Parathyroid adenoma (tissue), 2 donors: Measurements from ENCODE around the gene PNKD.

Experiments used
- H2AFZ ChIP-seq: fragments of 300-600 bp; sonication (generic); one replicate; pipeline ENCODE4 v1.7.0; 2017; ENCODE audit warnings: antibody characterized with exemption, mild to moderate bottlenecking
- H3K27ac ChIP-seq: fragments of 300-600 bp; sonication (generic); one replicate; pipeline ENCODE4 v1.7.0; 2017
- H3K27me3 ChIP-seq: fragments of 300-600 bp; sonication (generic); one replicate; pipeline ENCODE4 v1.7.0; 2017; ENCODE audit warnings: low read length; ENCODE audit not compliant: control insufficient read depth, insufficient read depth
- H3K36me3 ChIP-seq: fragments of 300-600 bp; sonication (generic); one replicate; pipeline ENCODE4 v1.7.0; 2017; ENCODE audit warnings: low read length; ENCODE audit not compliant: control insufficient read depth, insufficient read depth
- H3K4me1 ChIP-seq: fragments of 300-600 bp; sonication (generic); one replicate; pipeline ENCODE4 v1.7.0; 2017; ENCODE audit warnings: control low read depth
- H3K4me2 ChIP-seq: fragments of 300-600 bp; sonication (generic); one replicate; pipeline ENCODE4 v1.7.0; 2017; ENCODE audit warnings: low read length
- H3K4me3 ChIP-seq: fragments of 300-600 bp; sonication (generic); one replicate; pipeline ENCODE4 v1.7.0; 2017; ENCODE audit warnings: low read depth, low read length
- H3K79me2 ChIP-seq: fragments of 300-600 bp; sonication (generic); one replicate; pipeline ENCODE4 v1.7.0; 2017; ENCODE audit warnings: control low read depth
- H3K9ac ChIP-seq: fragments of 300-600 bp; sonication (generic); one replicate; pipeline ENCODE4 v1.7.0; 2017; ENCODE audit warnings: mild to moderate bottlenecking
- H3K9me3 ChIP-seq: fragments of 300-600 bp; sonication (generic); one replicate; pipeline ENCODE4 v1.7.0; 2017; ENCODE audit warnings: low read length; ENCODE audit not compliant: control insufficient read depth
- TF ChIP-seq, protein P1 (sequence below): fragments of 300-600 bp; sonication (generic); IDR thresholded peaks from one replicate; pipeline ENCODE4 v1.7.0; 2017; ENCODE audit warnings: antibody characterized with exemption, mild to moderate bottlenecking
- donor health status: primary hyperparathyroidism.

PNKD gene

DNA sequence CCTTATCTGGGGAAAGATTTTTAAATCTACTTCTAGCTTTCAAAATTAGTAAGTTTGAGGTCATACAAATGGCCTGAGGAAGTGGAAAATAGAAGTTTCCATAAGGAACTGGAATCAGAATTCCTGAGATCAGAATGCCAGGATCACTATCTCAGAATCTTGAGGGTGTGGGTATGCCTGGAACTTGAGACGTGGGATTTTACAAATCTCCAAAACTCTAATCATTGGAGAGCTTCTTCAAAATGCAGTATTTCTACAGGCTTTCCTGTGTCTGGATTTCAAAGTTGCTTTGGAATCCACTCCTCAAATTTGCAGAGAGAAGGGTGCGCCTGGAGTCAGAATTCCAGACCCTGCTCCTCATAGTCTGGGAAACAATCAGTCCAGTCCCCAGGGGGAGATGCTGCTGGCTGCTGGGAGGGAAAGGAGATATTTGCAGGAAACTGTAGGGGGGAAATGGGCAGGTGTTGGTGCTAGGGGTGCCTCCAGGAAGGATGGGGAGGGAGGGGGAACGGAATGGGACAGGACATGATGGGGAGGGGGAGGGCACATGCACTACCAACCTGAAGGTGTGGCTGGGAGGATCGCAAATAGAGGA, 55.3 kb downstream of the PNKD start:
- Histone ChIP-seq H3K4me2 (no peak overlapping the region), H2AFZ (no peak overlapping the region), H3K36me3 (no peaks in the 10 kb centered on the region), H3K4me1 (peaks cover 15% of the 10 kb centered on the region), H3K4me3 (no peak overlapping the region), H3K9ac (no peak overlapping the region), H3K9me3 (no peaks in the 10 kb centered on the region), H3K27ac (no peak overlapping the region), H3K79me2 (peaks cover under 1% of the 10 kb centered on the region), H3K27me3 (no peaks in the 10 kb centered on the region)
- TF ChIP-seq, protein P1, sequence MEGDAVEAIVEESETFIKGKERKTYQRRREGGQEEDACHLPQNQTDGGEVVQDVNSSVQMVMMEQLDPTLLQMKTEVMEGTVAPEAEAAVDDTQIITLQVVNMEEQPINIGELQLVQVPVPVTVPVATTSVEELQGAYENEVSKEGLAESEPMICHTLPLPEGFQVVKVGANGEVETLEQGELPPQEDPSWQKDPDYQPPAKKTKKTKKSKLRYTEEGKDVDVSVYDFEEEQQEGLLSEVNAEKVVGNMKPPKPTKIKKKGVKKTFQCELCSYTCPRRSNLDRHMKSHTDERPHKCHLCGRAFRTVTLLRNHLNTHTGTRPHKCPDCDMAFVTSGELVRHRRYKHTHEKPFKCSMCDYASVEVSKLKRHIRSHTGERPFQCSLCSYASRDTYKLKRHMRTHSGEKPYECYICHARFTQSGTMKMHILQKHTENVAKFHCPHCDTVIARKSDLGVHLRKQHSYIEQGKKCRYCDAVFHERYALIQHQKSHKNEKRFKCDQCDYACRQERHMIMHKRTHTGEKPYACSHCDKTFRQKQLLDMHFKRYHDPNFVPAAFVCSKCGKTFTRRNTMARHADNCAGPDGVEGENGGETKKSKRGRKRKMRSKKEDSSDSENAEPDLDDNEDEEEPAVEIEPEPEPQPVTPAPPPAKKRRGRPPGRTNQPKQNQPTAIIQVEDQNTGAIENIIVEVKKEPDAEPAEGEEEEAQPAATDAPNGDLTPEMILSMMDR: no peak

DNA sequence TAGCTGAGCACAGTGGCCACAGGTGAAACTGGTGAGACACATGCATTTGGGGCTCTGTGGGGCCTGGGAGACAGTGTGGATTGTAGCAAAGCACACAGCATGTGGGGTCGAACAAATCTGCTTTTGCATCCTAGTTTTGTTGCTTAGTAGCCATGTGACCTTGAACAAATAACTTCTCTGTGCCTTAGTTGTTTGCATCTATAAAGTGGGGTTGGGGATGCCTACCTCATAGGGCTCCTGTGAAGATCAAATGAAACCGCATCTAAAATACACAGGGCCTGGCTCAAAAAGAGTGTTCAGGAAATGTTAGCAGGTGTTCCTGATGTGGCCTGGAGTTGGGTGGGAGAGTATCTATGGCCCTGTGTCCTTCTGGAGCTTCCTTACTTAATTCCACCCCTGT, 56.0 kb downstream of the PNKD start:
- no peaks in the 10 kb centered on the region for H3K9me3 ChIP-seq
- no peak overlapping the region for H3K4me2 ChIP-seq
- no peak overlapping the region for H3K27ac ChIP-seq
- TF ChIP-seq, protein P1: no peak
- H3K4me1 ChIP-seq: peaks cover 10% of the 10 kb centered on the region
- no peaks in the 10 kb centered on the region for H3K36me3 ChIP-seq
- H3K79me2 ChIP-seq: peaks cover 2% of the 10 kb centered on the region
- no peak overlapping the region for H3K9ac ChIP-seq
- H3K4me3 ChIP-seq: no peak overlapping the region
- no peaks in the 10 kb centered on the region for H3K27me3 ChIP-seq
- H2AFZ ChIP-seq: no peak overlapping the region

DNA sequence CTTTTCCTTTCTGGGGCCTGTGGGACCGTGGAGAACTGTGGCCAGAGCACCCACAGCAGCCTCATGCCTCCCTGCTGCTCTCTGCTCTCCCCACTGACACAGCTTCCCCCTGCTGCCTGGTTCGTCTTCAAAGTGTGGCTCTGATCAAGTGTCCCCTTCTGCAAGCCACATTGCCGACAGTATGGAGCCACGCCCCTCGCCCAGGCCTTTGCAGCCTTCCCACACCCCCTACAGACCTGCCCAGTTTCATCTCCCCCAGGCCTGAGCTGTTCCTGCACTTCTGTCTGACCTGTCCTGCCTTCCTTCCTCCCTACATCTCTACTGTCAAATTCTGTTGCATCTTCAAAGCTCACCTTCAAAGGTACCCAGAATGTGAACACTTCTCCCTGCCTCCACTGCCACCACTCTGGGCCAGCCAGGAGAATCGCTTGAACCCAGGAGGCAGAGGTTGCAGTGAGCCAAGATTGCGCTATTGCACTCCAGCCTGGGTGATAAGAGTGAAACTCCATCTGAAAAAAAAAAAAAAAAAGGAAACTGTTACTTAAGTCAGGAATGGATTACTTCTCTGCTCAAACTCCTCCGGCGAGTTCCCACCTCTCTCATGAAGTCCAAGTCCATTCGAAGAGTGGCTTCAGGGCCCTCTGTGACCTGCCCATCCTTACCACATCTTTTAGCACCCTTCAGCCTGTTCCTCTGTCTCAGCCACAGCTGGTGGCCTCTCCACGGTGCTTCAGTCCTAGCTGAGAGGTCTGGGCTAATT, 57.3 kb downstream of the PNKD start:
- Histone ChIP-seq H2AFZ (no peak overlapping the region), H3K79me2 (peaks cover 2% of the 10 kb centered on the region), H3K4me1 (peaks cover under 1% of the 10 kb centered on the region), H3K36me3 (no peaks in the 10 kb centered on the region), H3K9ac (no peak overlapping the region), H3K4me3 (no peak overlapping the region), H3K9me3 (no peaks in the 10 kb centered on the region), H3K27me3 (no peaks in the 10 kb centered on the region), H3K4me2 (no peak overlapping the region), H3K27ac (no peak overlapping the region)
- TF ChIP-seq, protein P1: no peak

DNA sequence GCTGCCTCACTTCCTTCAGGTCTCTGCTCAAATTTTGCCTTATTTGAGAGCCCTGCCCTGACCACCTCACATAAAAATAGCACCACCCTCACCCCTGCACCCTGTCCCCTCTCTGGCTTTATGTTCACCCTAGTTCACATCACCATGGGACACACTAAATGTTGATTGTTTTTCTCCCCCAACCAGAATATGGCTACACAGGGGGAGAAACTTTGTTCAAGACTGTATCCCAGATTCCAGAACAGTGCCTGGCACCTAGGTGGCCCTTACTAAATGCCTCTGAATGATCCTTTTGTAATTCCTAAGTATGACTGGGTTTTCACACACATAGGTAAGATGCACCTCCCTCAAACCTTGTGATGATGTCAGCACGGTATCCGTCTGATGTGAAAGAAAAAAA, 58.0 kb downstream of the PNKD start:
- Histone ChIP-seq H2AFZ (no peak overlapping the region), H3K36me3 (no peaks in the 10 kb centered on the region), H3K9me3 (no peaks in the 10 kb centered on the region), H3K79me2 (peaks cover 2% of the 10 kb centered on the region), H3K27me3 (no peaks in the 10 kb centered on the region), H3K4me2 (no peak overlapping the region), H3K9ac (no peak overlapping the region), H3K4me1 (no peaks in the 10 kb centered on the region), H3K27ac (no peak overlapping the region), H3K4me3 (no peak overlapping the region)
- TF ChIP-seq, protein P1: no peak
